GM12878 (cell line): Measurements from ENCODE around the gene OSBP. TPM values are rescaled to one million over a fixed set of nuclear protein-coding genes. Genes with fewer than 3 reads are reported as not detected.

Experiments used
- FOXM1 ChIP-seq: IDR thresholded peaks from 2 replicates; pipeline ENCODE4 v1.6.1; 2012; ENCODE audit warnings: low read depth, mild to moderate bottlenecking, inconsistent platforms, low read length, moderate library complexity
- GATAD2B ChIP-seq: fragments of 450-650 bp; conservative IDR thresholded peaks from 2 replicates; pipeline ENCODE4 v1.6.1; 2017; ENCODE audit warnings: low read depth, mild to moderate bottlenecking, moderate library complexity
- JUNB ChIP-seq: IDR thresholded peaks from 2 replicates; pipeline ENCODE4 v1.6.1; 2016; ENCODE audit warnings: antibody characterized with exemption, mild to moderate bottlenecking
- MXI1 ChIP-seq: fragments of 150-350 bp; IDR thresholded peaks from 2 replicates; pipeline ENCODE4 v1.6.1; 2011; ENCODE audit warnings: low read depth, mild to moderate bottlenecking, inconsistent platforms, low read length, improper control_type of control experiment
- NBN ChIP-seq: fragments of 450-650 bp; IDR thresholded peaks from 2 replicates; pipeline ENCODE4 v1.6.1; 2016
- NR2C2 ChIP-seq: IDR thresholded peaks from 2 replicates; pipeline ENCODE4 v1.6.1; 2011; ENCODE audit warnings: borderline replicate concordance, low read depth; ENCODE audit not compliant: control insufficient read depth, insufficient read length
- NR2F1 ChIP-seq: fragments of 450-650 bp; conservative IDR thresholded peaks from 2 replicates; pipeline ENCODE4 v1.6.1; 2017; ENCODE audit warnings: mild to moderate bottlenecking
- POLR2AphosphoS5 ChIP-seq: IDR thresholded peaks from 2 replicates; pipeline ENCODE4 v1.6.1; 2011; ENCODE audit warnings: mild to moderate bottlenecking, low read length, inconsistent platforms
- POU2F2 ChIP-seq: IDR thresholded peaks from 3 replicates; pipeline ENCODE4 v1.6.1; 2011; ENCODE audit warnings: low read depth, mild to moderate bottlenecking, low read length, borderline replicate concordance
- RAD51 ChIP-seq: fragments of 450-650 bp; IDR thresholded peaks from 2 replicates; pipeline ENCODE4 v1.6.1; 2016; ENCODE audit warnings: moderate library complexity, mild to moderate bottlenecking, inconsistent platforms
- RB1 ChIP-seq: fragments of 450-650 bp; formaldehyde crosslinking; IDR thresholded peaks from 2 replicates; pipeline ENCODE4 v1.6.1; 2017; ENCODE audit warnings: mild to moderate bottlenecking, borderline replicate concordance
- SREBF1 ChIP-seq: IDR thresholded peaks from 2 replicates; pipeline ENCODE4 v1.6.1; 2012; ENCODE audit warnings: mild to moderate bottlenecking, low read length
- STAT1 ChIP-seq: fragments of 450-650 bp; conservative IDR thresholded peaks from 2 replicates; pipeline ENCODE4 v1.6.1; 2014; ENCODE audit warnings: antibody characterized with exemption, mild to moderate bottlenecking
- polyA plus RNA-seq, 11 experiments: library from polyadenylated mRNA; depleted of rRNA in 4 of 11; unstranded in 6 of 11; stranded (reverse) in 5 of 11; fragments of >200 nt; fragmentation: Nextera tagmentation in 4 of 11; fragmentation: Illumina TruSeq in 1 of 11; extraction: Ambion mirVana in 4 of 11; extraction: Trizol in 1 of 11; gene quantifications; 1 replicate in 1 of 11; 2 replicates in 10 of 11; pipeline versions ENCODE4 v1.2.1 to v1.2.3, GENCODE V29; 2011 to 2016; ENCODE audit warnings: inconsistent platforms in 2 of 11, missing spikeins in 2 of 11, low read depth in 1 of 11
- total RNA-seq, 4 experiments: library from RNA; depleted of rRNA in 3 of 4; stranded (reverse); fragments of >200 nt in 3 of 4; fragmentation: Illumina TruSeq in 1 of 4; extraction: Trizol in 1 of 4; gene quantifications; 2 replicates each; pipeline versions ENCODE4 v1.2.1 to v1.2.3, GENCODE V29; 2013 to 2021
- TF ChIP-seq, protein P1 (sequence below): IDR thresholded peaks from 2 replicates; pipeline ENCODE4 v1.6.1; 2012; ENCODE audit warnings: low read length, inconsistent platforms
- TF ChIP-seq, protein P2 (sequence below): IDR thresholded peaks from 2 replicates; pipeline ENCODE4 v1.6.1; 2012; ENCODE audit warnings: low read depth, low read length, improper control_type of control experiment
- TF ChIP-seq, protein P3 (sequence below): fragments of 450-650 bp; IDR thresholded peaks from 2 replicates; pipeline ENCODE4 v1.6.1; 2018; ENCODE audit warnings: mild to moderate bottlenecking, low read depth, moderate library complexity; ENCODE audit not compliant: partially characterized antibody
- TF ChIP-seq, protein P4 (sequence below): fragments of 450-650 bp; IDR thresholded peaks from 2 replicates; pipeline ENCODE4 v1.6.1; 2017; ENCODE audit warnings: borderline replicate concordance
- TF ChIP-seq, protein P5 (sequence below): fragments of 450-650 bp; IDR thresholded peaks from 2 replicates; pipeline ENCODE4 v1.6.1; 2017; ENCODE audit warnings: antibody characterized with exemption, mild to moderate bottlenecking, moderate library complexity
- TF ChIP-seq, protein P6 (sequence below): fragments of 150-350 bp; IDR thresholded peaks from 2 replicates; pipeline ENCODE4 v1.6.1; 2014; ENCODE audit warnings: mild to moderate bottlenecking, low read depth, low read length

The OSBP gene
- total and polyA plus RNA-seq, 10 of the 15 experiments (the other 5 are each of a cell fraction or from before 2014, with no cell fraction given), result 5.9 to 41.2 (median 21.7) TPM

DNA sequence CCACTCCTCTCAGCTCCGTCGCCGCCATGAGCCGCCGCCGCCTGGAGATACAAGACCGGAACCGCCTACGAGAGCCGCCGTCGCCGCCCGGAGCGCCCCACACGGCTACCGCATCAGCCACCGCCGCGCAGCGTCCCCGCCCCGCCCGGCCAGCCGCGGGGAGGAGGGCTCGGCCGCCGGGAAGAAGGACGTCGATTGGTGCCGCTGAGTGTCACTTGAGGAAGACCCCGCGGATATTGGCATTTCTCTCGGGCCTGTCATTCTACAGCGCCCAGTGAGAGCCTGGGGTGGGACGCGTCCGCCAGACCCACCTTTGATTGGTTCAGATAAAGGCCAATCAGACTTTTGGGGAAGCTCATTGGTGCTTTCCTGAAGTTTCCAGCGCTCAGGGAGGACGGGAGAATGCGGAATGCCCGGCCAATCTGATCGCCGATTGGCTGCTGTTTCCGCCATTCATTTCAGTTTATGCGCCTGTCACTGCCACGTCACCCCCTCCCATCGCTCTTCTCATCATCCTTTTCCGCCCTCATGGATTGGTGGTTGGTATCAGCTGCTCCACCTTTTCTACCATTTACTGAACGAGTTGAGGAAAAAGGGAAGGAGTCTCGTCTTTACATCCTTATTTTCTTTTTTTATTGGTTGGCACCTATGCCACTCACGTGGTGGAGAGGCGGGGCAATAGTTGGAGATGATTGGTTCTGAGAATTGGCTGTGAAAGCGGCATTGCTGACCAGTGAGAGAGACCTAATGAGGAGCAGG lies at the start of gene OSBP (continued):
- TF ChIP-seq, protein P1, sequence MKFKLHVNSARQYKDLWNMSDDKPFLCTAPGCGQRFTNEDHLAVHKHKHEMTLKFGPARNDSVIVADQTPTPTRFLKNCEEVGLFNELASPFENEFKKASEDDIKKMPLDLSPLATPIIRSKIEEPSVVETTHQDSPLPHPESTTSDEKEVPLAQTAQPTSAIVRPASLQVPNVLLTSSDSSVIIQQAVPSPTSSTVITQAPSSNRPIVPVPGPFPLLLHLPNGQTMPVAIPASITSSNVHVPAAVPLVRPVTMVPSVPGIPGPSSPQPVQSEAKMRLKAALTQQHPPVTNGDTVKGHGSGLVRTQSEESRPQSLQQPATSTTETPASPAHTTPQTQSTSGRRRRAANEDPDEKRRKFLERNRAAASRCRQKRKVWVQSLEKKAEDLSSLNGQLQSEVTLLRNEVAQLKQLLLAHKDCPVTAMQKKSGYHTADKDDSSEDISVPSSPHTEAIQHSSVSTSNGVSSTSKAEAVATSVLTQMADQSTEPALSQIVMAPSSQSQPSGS, result no peak
- TF ChIP-seq RAD51, result peak; percentile 96
- peak; percentile 66; the same call in 1 of the 2 replicates for TF ChIP-seq FOXM1
- TF ChIP-seq POLR2AphosphoS5, result no peak; the same call in 1 of the 2 replicates
- TF ChIP-seq STAT1, result peak; percentile 72; the same call in 1 of the 2 replicates
- TF ChIP-seq, protein P2, sequence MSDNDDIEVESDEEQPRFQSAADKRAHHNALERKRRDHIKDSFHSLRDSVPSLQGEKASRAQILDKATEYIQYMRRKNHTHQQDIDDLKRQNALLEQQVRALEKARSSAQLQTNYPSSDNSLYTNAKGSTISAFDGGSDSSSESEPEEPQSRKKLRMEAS, result peak; percentile 54; the same call in 1 of the 2 replicates
- TF ChIP-seq, protein P3, sequence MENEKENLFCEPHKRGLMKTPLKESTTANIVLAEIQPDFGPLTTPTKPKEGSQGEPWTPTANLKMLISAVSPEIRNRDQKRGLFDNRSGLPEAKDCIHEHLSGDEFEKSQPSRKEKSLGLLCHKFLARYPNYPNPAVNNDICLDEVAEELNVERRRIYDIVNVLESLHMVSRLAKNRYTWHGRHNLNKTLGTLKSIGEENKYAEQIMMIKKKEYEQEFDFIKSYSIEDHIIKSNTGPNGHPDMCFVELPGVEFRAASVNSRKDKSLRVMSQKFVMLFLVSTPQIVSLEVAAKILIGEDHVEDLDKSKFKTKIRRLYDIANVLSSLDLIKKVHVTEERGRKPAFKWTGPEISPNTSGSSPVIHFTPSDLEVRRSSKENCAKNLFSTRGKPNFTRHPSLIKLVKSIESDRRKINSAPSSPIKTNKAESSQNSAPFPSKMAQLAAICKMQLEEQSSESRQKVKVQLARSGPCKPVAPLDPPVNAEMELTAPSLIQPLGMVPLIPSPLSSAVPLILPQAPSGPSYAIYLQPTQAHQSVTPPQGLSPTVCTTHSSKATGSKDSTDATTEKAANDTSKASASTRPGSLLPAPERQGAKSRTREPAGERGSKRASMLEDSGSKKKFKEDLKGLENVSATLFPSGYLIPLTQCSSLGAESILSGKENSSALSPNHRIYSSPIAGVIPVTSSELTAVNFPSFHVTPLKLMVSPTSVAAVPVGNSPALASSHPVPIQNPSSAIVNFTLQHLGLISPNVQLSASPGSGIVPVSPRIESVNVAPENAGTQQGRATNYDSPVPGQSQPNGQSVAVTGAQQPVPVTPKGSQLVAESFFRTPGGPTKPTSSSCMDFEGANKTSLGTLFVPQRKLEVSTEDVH, result peak; percentile 81
- TF ChIP-seq SREBF1, result no peak; the same call in 1 of the 2 replicates
- TF ChIP-seq, protein P4, sequence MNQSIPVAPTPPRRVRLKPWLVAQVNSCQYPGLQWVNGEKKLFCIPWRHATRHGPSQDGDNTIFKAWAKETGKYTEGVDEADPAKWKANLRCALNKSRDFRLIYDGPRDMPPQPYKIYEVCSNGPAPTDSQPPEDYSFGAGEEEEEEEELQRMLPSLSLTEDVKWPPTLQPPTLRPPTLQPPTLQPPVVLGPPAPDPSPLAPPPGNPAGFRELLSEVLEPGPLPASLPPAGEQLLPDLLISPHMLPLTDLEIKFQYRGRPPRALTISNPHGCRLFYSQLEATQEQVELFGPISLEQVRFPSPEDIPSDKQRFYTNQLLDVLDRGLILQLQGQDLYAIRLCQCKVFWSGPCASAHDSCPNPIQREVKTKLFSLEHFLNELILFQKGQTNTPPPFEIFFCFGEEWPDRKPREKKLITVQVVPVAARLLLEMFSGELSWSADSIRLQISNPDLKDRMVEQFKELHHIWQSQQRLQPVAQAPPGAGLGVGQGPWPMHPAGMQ, result no peak
- no peak for TF ChIP-seq JUNB
- peak; percentile 82 for TF ChIP-seq MXI1
- no peak for TF ChIP-seq NR2F1
- peak; percentile 75; the same call in 1 of the 2 replicates for TF ChIP-seq GATAD2B
- TF ChIP-seq NBN, result peak; percentile 73; the same call in 1 of the 2 replicates
- TF ChIP-seq, protein P5, sequence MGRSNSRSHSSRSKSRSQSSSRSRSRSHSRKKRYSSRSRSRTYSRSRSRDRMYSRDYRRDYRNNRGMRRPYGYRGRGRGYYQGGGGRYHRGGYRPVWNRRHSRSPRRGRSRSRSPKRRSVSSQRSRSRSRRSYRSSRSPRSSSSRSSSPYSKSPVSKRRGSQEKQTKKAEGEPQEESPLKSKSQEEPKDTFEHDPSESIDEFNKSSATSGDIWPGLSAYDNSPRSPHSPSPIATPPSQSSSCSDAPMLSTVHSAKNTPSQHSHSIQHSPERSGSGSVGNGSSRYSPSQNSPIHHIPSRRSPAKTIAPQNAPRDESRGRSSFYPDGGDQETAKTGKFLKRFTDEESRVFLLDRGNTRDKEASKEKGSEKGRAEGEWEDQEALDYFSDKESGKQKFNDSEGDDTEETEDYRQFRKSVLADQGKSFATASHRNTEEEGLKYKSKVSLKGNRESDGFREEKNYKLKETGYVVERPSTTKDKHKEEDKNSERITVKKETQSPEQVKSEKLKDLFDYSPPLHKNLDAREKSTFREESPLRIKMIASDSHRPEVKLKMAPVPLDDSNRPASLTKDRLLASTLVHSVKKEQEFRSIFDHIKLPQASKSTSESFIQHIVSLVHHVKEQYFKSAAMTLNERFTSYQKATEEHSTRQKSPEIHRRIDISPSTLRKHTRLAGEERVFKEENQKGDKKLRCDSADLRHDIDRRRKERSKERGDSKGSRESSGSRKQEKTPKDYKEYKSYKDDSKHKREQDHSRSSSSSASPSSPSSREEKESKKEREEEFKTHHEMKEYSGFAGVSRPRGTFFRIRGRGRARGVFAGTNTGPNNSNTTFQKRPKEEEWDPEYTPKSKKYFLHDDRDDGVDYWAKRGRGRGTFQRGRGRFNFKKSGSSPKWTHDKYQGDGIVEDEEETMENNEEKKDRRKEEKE, result no peak
- no peak for TF ChIP-seq NR2C2
- TF ChIP-seq POU2F2, result peak; percentile 10; the same call in 2 of the 3 replicates
- TF ChIP-seq, protein P6, sequence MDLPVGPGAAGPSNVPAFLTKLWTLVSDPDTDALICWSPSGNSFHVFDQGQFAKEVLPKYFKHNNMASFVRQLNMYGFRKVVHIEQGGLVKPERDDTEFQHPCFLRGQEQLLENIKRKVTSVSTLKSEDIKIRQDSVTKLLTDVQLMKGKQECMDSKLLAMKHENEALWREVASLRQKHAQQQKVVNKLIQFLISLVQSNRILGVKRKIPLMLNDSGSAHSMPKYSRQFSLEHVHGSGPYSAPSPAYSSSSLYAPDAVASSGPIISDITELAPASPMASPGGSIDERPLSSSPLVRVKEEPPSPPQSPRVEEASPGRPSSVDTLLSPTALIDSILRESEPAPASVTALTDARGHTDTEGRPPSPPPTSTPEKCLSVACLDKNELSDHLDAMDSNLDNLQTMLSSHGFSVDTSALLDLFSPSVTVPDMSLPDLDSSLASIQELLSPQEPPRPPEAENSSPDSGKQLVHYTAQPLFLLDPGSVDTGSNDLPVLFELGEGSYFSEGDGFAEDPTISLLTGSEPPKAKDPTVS, result peak; percentile 81
- peak; percentile 84; the same call in 1 of the 2 replicates for TF ChIP-seq RB1
